Kidney (tissue), 14 donors: ENCODE results near the gene RNF208. TPM values are rescaled to one million over a fixed set of nuclear protein-coding genes. Genes with fewer than 3 reads are reported as not detected.

Experiments used
- DNase-seq, 5 donors: peaks; one replicate each; pipeline ENCODE4 v3.0.0-alpha.2; 2013 to 2020
- FAIRE-seq: peaks from 2 replicates; lab custom pipeline; 2012; peaks lifted over from hg19 to GRCh38; lab: Jason Lieb, UNC
- H3K27ac ChIP-seq, 2 donors: one replicate each; pipeline ENCODE4 v1.7.0; 2013; ENCODE audit warnings: low read depth in 2 of 2, low read length in 2 of 2, inconsistent platforms in 1 of 2
- H3K27me3 ChIP-seq: one replicate; pipeline ENCODE4 v1.7.1; 2013; ENCODE audit warnings: low read length, inconsistent platforms; ENCODE audit not compliant: control insufficient read depth, insufficient read depth
- H3K36me3 ChIP-seq, 3 donors: one replicate each; pipeline versions ENCODE4 v1.7.0 to v1.7.1; 2013; ENCODE audit warnings: low read length in 3 of 3, control low read depth in 1 of 3, inconsistent platforms in 1 of 3; ENCODE audit not compliant: insufficient read depth in 3 of 3, control insufficient read depth in 2 of 3
- H3K4me1 ChIP-seq, 3 donors: one replicate each; pipeline versions ENCODE4 v1.7.0 to v1.7.1; 2013; ENCODE audit warnings: low read length in 3 of 3, inconsistent platforms in 1 of 3, low read depth in 1 of 3; ENCODE audit not compliant: control insufficient read depth in 2 of 3, insufficient read depth in 2 of 3
- H3K4me3 ChIP-seq, 3 donors: one replicate each; pipeline versions ENCODE4 v1.7.0 to v1.8.1; 2013; ENCODE audit warnings: low read length in 3 of 3, control low read depth in 1 of 3, inconsistent platforms in 1 of 3
- H3K9ac ChIP-seq, 3 donors: one replicate each; pipeline versions ENCODE4 v1.7.0 to v1.7.1; 2013; ENCODE audit warnings: low read length in 3 of 3, control low read depth in 1 of 3, inconsistent platforms in 1 of 3
- H3K9me3 ChIP-seq, 3 donors: one replicate each; pipeline versions ENCODE4 v1.7.0 to v1.7.1; 2013; ENCODE audit warnings: low read length in 3 of 3, control low read depth in 1 of 3, inconsistent platforms in 1 of 3; ENCODE audit not compliant: control insufficient read depth in 2 of 3, insufficient read depth in 1 of 3
- CTCF ChIP-seq: IDR thresholded peaks from 3 replicates; pipeline ENCODE4 v1.5.1; 2012; ENCODE audit warnings: mild to moderate bottlenecking, moderate library complexity, borderline replicate concordance; ENCODE audit not compliant: insufficient read depth; ENCODE audit errors: extremely low read depth
- intact Hi-C: fragments of 100-400 bp; cut with DNase I; formaldehyde crosslinking; loops from one replicate; pipeline ENCODE4 v1.11.1; 2022
- polyA plus RNA-seq: library from polyadenylated mRNA; stranded (reverse); fragments of 350-450 nt; fragmentation: Illumina TruSeq; extraction: RNeasy Lipid Tissue Mini Kit (QIAGEN cat#74804); gene quantifications from one replicate; pipeline ENCODE4 v1.2.3, GENCODE V29; 2014; ENCODE audit warnings: low read depth, low replicate concordance; ENCODE audit not compliant: insufficient read depth
- total RNA-seq: library from RNA; stranded (reverse); fragmentation: NEBNext Ultra II Directional; extraction: Animal tissue kit (Norgen Biotek cat#: 25700); gene quantifications from one replicate; pipeline ENCODE4 v1.2.1, GENCODE V29; 2021
- donor health status: control.
- donor health status: control.
- donor health status: control.
- donor health status: control.
- donor health status: control.
- donor health status: DM: yes; HTN: yes; CAD: no.
- donor health status: Normal renal cell carcinoma (clear cell type).

Gene RNF208
- total and polyA plus RNA-seq, 2 donors from 2014 or later, result 7.0 to 22.8 TPM

- peak in 1 of 5 donors; percentile 75 for DNase-seq
- TF ChIP-seq CTCF, result no peak
- Histone ChIP-seq H3K27ac (no peak overlapping the region), H3K27me3 (no peaks in the 10 kb centered on the region), H3K4me3 (no peak overlapping the region), H3K9ac (no peak overlapping the region), H3K4me1 (peaks cover 0 to 28% (median 13%) of the 10 kb centered on the region in 3 donors), H3K9me3 (no peaks in the 10 kb centered on the region), H3K36me3 (peaks cover 0 to 4% (median 2%) of the 10 kb centered on the region in 3 donors)
- intact Hi-C loops, result no loop called here
- FAIRE-seq, result no peak
These were observed 49.1 kb upstream of the RNF208 start for GRCh38 chr9:137270929-137271695.

GRCh38 chr9:137269231-137269772, 47.3 kb upstream of the RNF208 start:
- Histone ChIP-seq H3K4me3 (peak overlapping the region in 1 of 3 donors; percentile 1), H3K27me3 (no peaks in the 10 kb centered on the region), H3K27ac (peak overlapping the region; percentile 76 to 92), H3K9ac (peak overlapping the region in 1 of 3 donors; percentile 53), H3K9me3 (no peaks in the 10 kb centered on the region), H3K4me1 (peaks cover 0 to 20% (median 13%) of the 10 kb centered on the region in 3 donors), H3K36me3 (peaks cover 2 to 4% (median 4%) of the 10 kb centered on the region in 3 donors)
- peak in 2 of 5 donors; percentile 46 to 92 for DNase-seq
- intact Hi-C loops, result no loop called here
- FAIRE-seq, result no peak
- no peak for TF ChIP-seq CTCF

- FAIRE-seq (no peak), DNase-seq (peak in 1 of 5 donors; percentile 78)
- H3K9me3 ChIP-seq, result no peaks in the 10 kb centered on the region
- H3K4me1 ChIP-seq, result peaks cover 0 to 16% (median 13%) of the 10 kb centered on the region in 3 donors
- H3K27me3 ChIP-seq, result no peaks in the 10 kb centered on the region
- H3K36me3 ChIP-seq, result peaks cover 2 to 6% (median 4%) of the 10 kb centered on the region in 3 donors
- TF ChIP-seq CTCF, result no peak
- peak overlapping the region; percentile 61 to 76 for H3K27ac ChIP-seq
- intact Hi-C loops, result no loop called here
- H3K9ac ChIP-seq, result peak overlapping the region in 1 of 3 donors; percentile 53
- peak overlapping the region in 1 of 3 donors; percentile 1 for H3K4me3 ChIP-seq
These were observed 46.6 kb upstream of the RNF208 start for GRCh38 chr9:137268538-137269201.
